Measurements from ENCODE around the gene CCDC15.

- TF ChIP-seq CTCF (IDR thresholded peaks at IDR 0.05) = no peak
- TF ChIP-seq POLR2A (IDR thresholded peaks at IDR 0.05) = no peak
- no peak for TF ChIP-seq POLR2AphosphoS5 (IDR thresholded peaks at IDR 0.05)
Observed at GRCh38 chr11:124982043-124982442, 28.0 kb downstream of the CCDC15 start.

Measured in suprapubic skin (tissue), 4 donors.